Endothelial cell of hepatic sinusoid (primary cell): ENCODE data around the gene P4HA2.

Experiments
- in situ Hi-C: cut with HindIII; loops from 2 replicates; pipeline ENCODE4 v1.10.0; 2017; ENCODE audit warnings: low sequenced_read_pairs

Gene P4HA2

GRCh38 chr5:132227485-132228240 is at the start of gene P4HA2:
TSS of gene P4HA2 (minus strand) at chr5:132227853. CDS start at chr5:132218626, 9,227 bp downstream.
- in situ Hi-C loops, result loop anchor here (5.0 kb wide), 1 partner anchor 35 kb away; no protein-coding TSS in a partner anchor

GRCh38 chr5:132277256-132277655 is 49.6 kb upstream of the P4HA2 start:
- in situ Hi-C loops, result no loop called here

- in situ Hi-C loops, result no loop called here
These were observed 47.9 kb upstream of the P4HA2 start for GRCh38 chr5:132275367-132276220.

GRCh38 chr5:132274050-132274792 is 46.6 kb upstream of the P4HA2 start:
- in situ Hi-C loops, result no loop called here

GRCh38 chr5:132273631-132274030 is 46.0 kb upstream of the P4HA2 start:
- in situ Hi-C loops, result no loop called here

GRCh38 chr5:132272311-132273210 is 44.9 kb upstream of the P4HA2 start:
- in situ Hi-C loops, result no loop called here

- in situ Hi-C loops, result no loop called here
These were observed 43.9 kb upstream of the P4HA2 start for GRCh38 chr5:132271251-132272246.

GRCh38 chr5:132270706-132271105 is 43.1 kb upstream of the P4HA2 start:
- in situ Hi-C loops, result no loop called here

- in situ Hi-C loops, result no loop called here
These were observed 42.6 kb upstream of the P4HA2 start for GRCh38 chr5:132270335-132270665.

GRCh38 chr5:132269635-132270334 is 42.1 kb upstream of the P4HA2 start:
- in situ Hi-C loops, result no loop called here

GRCh38 chr5:132268769-132269551 is 41.3 kb upstream of the P4HA2 start:
- in situ Hi-C loops, result no loop called here

- in situ Hi-C loops, result no loop called here
These were observed 40.5 kb upstream of the P4HA2 start for GRCh38 chr5:132267931-132268768.

GRCh38 chr5:132267166-132267739 is 39.6 kb upstream of the P4HA2 start:
- in situ Hi-C loops, result no loop called here

- in situ Hi-C loops, result no loop called here
These were observed 39.1 kb upstream of the P4HA2 start for GRCh38 chr5:132266836-132267160.

GRCh38 chr5:132266031-132266835 is 38.6 kb upstream of the P4HA2 start:
- in situ Hi-C loops, result no loop called here
